ENCODE results near the gene EDN3.

Gene EDN3

GRCh38 chr20:59371431-59371830 is 71.0 kb downstream of the EDN3 start:
- no peak for DNase-seq

DNA sequence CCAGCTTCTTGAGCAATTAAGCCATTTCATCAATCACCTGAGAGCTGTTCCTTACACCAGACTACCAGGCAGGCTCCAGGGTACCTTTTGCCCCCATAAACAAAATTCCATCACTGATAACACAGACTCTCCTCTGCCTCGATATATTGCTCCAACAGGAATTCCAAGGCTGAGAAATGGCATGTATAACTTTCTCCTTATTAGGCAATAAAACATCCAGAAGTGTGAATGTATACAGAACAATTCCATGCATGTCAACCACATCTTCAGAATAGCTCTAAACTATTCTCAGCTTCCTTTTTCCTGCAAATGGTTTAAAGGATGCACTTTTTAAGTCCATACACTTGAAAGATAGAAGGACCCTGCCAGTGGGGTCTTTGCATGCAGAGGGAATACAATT is 73.8 kb downstream of the EDN3 start:
- no peak for DNase-seq

DNA sequence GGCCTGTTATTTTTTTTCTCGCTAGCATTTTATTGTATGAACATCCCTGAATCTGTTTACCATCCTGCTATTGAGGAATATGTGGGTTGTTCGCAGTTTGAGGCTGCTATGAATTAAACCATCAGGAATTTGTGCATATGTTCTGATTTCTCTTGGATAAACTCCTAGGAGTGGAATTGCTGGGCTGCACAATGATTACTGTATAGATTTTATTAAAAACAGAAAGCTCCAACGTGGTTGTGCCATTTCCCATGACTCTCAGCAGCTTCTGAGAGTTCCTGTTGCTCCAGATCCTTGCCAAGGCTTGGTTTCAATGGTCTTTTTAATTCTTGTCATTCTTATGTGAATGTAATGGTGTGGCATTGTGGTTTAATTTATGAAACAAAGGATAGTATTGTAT is 75.1 kb downstream of the EDN3 start:
- DNase-seq = no peak
